A673 (cell line): ENCODE results near the gene MSI2. TPM values are rescaled to one million over a fixed set of nuclear protein-coding genes. Genes with fewer than 3 reads are reported as not detected.

Experiments used
- BruUV-seq: library from RNA; stranded (reverse); fragments of 400-500 nt; replicated peaks from 2 replicates; lab custom pipeline; 2021; lab: Mats Ljungman, UMichigan
- CTCF ChIA-PET: fragments of 300-600 bp; sonication (Branson Sonifier 250); formaldehyde crosslinking; loops from one replicate; lab custom pipeline; 2022; ENCODE audit warnings: antibody characterized with exemption; lab: Charles Lee
- POLR2A ChIA-PET: fragments of 300-600 bp; sonication (Branson Sonifier 250); formaldehyde crosslinking; loops from one replicate; lab custom pipeline; 2022; ENCODE audit warnings: antibody characterized with exemption; ENCODE audit not compliant: low non-redundant PET; lab: Charles Lee
- DNase-seq: peaks from one replicate; pipeline ENCODE4 v3.0.0-alpha.2; 2015; ENCODE audit warnings: low spot score
- H3K27ac ChIP-seq: fragments of 200-600 bp; sonication (generic); 2 replicates; pipeline ENCODE4 v1.5.1; 2016; ENCODE audit warnings: mixed run types, low read depth, mild to moderate bottlenecking, mixed read lengths, antibody characterized with exemption, low read length; ENCODE audit not compliant: poor library complexity, severe bottlenecking
- H3K27me3 ChIP-seq: fragments of 200-600 bp; sonication (generic); replicated peaks from 2 replicates; pipeline ENCODE4 v1.6.1; 2017; ENCODE audit warnings: mixed run types, low read depth, mild to moderate bottlenecking, mixed read lengths, antibody characterized with exemption, low read length; ENCODE audit not compliant: insufficient read depth, poor library complexity
- H3K36me3 ChIP-seq: fragments of 200-600 bp; sonication (generic); 2 replicates; pipeline ENCODE4 v1.6.1; 2016; ENCODE audit warnings: mixed run types, mild to moderate bottlenecking, mixed read lengths, antibody characterized with exemption, low read length; ENCODE audit not compliant: insufficient read depth, poor library complexity, severe bottlenecking
- H3K4me1 ChIP-seq: fragments of 200-600 bp; sonication (generic); 2 replicates; pipeline ENCODE4 v1.6.1; 2017; ENCODE audit warnings: mixed run types, mild to moderate bottlenecking, mixed read lengths, antibody characterized with exemption, low read length; ENCODE audit not compliant: insufficient read depth, poor library complexity, severe bottlenecking
- H3K4me3 ChIP-seq: fragments of 200-600 bp; sonication (generic); 2 replicates; pipeline ENCODE4 v1.5.1; 2016; ENCODE audit warnings: low read depth, mixed run types, mild to moderate bottlenecking, mixed read lengths, low read length; ENCODE audit not compliant: poor library complexity, severe bottlenecking
- H3K9me3 ChIP-seq: fragments of 200-600 bp; sonication (generic); 2 replicates; pipeline ENCODE4 v1.6.1; 2016; ENCODE audit warnings: mixed run types, low read depth, mild to moderate bottlenecking, mixed read lengths, antibody characterized with exemption, low read length; ENCODE audit not compliant: poor library complexity, severe bottlenecking
- CTCF ChIP-seq: fragments of 300-800, 200-600 bp; sonication (generic); conservative IDR thresholded peaks from 2 replicates; pipeline ENCODE4 v1.5.1; 2017; ENCODE audit warnings: low read depth, mild to moderate bottlenecking, antibody characterized with exemption, low read length, moderate library complexity, mixed read lengths
- EZH2 ChIP-seq: fragments of 200-600 bp; sonication (generic); IDR thresholded peaks from 2 replicates; pipeline ENCODE4 v1.6.1; 2017; ENCODE audit warnings: borderline replicate concordance, low read depth, mild to moderate bottlenecking, mixed read lengths, antibody characterized with exemption, low read length; ENCODE audit not compliant: poor library complexity, severe bottlenecking
- intact Hi-C: fragments of 100-400 bp; cut with micrococcal nuclease; formaldehyde crosslinking; loops from one replicate; pipeline ENCODE4 v1.10.0; 2022; ENCODE audit not compliant: unreplicated experiment
- total RNA-seq: library from RNA; stranded (reverse); gene quantifications from 2 replicates; pipeline ENCODE4 v1.2.3, GENCODE V29; 2021

MSI2 gene
- total RNA-seq, 1 experiment from 2014 or later, result 108 TPM

GRCh38 chr17:57720386-57721035 lies 464.2 kb downstream of the MSI2 start:
- intact Hi-C loops, result no loop called here
- no peak for TF ChIP-seq EZH2
- no peak for TF ChIP-seq CTCF
- no TSS peak for BruUV-seq
- POLR2A ChIA-PET, result no interaction called here
- no peaks in the 10 kb centered on the region for H3K4me1 ChIP-seq
- H3K36me3 ChIP-seq, result no peaks in the 10 kb centered on the region
- H3K4me3 ChIP-seq, result no peak overlapping the region
- no peak overlapping the region for H3K27ac ChIP-seq
- peaks cover 31% of the 10 kb centered on the region for H3K27me3 ChIP-seq
- no peaks in the 10 kb centered on the region for H3K9me3 ChIP-seq
- no peak for DNase-seq
- CTCF ChIA-PET, result no interaction called here

- TF ChIP-seq CTCF, result no peak
- no peak for TF ChIP-seq EZH2
- no peak overlapping the region for H3K4me3 ChIP-seq
- DNase-seq, result no peak
- H3K27ac ChIP-seq, result no peak overlapping the region
- no peaks in the 10 kb centered on the region for H3K9me3 ChIP-seq
- no TSS peak for BruUV-seq
- POLR2A ChIA-PET, result no interaction called here
- CTCF ChIA-PET, result no interaction called here
- H3K27me3 ChIP-seq, result peaks cover 17% of the 10 kb centered on the region
- no peaks in the 10 kb centered on the region for H3K4me1 ChIP-seq
- H3K36me3 ChIP-seq, result no peaks in the 10 kb centered on the region
- intact Hi-C loops, result no loop called here
Measured at GRCh38 chr17:57721967-57722703, 465.8 kb downstream of the MSI2 start.

GRCh38 chr17:57722704-57723043 lies 466.4 kb downstream of the MSI2 start:
- no peaks in the 10 kb centered on the region for H3K9me3 ChIP-seq
- DNase-seq, result no peak
- no peak overlapping the region for H3K4me3 ChIP-seq
- no peak overlapping the region for H3K27ac ChIP-seq
- H3K36me3 ChIP-seq, result no peaks in the 10 kb centered on the region
- CTCF ChIA-PET, result no interaction called here
- BruUV-seq, result no TSS peak
- peaks cover 12% of the 10 kb centered on the region for H3K27me3 ChIP-seq
- intact Hi-C loops, result no loop called here
- TF ChIP-seq EZH2 (no peak), CTCF (no peak)
- POLR2A ChIA-PET, result no interaction called here
- no peaks in the 10 kb centered on the region for H3K4me1 ChIP-seq
